GM12864 (cell line): ENCODE results near the gene GJA9.
"Not testable (repeated sequence)": the region's sequence is repeated elsewhere in the genome, so short reads cannot be mapped to it uniquely, and the experiment has no call there.

Source experiments
- DNase-seq: peaks from one replicate; pipeline ENCODE4 v3.0.0-alpha.2; 2011; ENCODE audit warnings: low read depth
- H3K4me3 ChIP-seq: 2 replicates; pipeline ENCODE4 v1.5.1; 2011; ENCODE audit warnings: mild to moderate bottlenecking, low read depth, low read length, control low read depth
- TF ChIP-seq, protein P1 (sequence below): IDR thresholded peaks from 2 replicates; pipeline ENCODE4 v1.5.1; 2011; ENCODE audit warnings: low read depth, mild to moderate bottlenecking, moderate library complexity, low read length, control low read depth, inconsistent platforms; ENCODE audit errors: missing control alignments

Gene GJA9

DNA sequence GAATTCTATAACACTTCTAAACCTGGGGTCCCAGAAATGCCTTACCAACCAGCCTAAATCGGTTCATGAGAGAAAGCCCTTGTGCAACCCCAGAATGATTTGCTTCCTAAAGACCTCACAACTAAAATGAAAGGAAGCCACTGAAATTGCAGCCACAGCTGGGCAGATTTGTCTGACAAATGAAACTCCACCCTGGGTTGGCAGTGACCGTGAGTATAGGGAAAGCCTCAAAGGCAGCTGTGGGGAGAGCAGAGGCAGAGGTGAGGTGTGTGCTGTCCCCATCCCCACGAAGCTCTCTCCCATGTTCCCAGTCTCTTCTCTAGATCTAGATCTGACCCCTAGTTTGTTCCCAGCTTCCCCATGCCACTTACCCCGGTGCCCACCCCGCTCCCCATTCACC lies 37.2 kb upstream of the GJA9 start:
- TF ChIP-seq, protein P1, sequence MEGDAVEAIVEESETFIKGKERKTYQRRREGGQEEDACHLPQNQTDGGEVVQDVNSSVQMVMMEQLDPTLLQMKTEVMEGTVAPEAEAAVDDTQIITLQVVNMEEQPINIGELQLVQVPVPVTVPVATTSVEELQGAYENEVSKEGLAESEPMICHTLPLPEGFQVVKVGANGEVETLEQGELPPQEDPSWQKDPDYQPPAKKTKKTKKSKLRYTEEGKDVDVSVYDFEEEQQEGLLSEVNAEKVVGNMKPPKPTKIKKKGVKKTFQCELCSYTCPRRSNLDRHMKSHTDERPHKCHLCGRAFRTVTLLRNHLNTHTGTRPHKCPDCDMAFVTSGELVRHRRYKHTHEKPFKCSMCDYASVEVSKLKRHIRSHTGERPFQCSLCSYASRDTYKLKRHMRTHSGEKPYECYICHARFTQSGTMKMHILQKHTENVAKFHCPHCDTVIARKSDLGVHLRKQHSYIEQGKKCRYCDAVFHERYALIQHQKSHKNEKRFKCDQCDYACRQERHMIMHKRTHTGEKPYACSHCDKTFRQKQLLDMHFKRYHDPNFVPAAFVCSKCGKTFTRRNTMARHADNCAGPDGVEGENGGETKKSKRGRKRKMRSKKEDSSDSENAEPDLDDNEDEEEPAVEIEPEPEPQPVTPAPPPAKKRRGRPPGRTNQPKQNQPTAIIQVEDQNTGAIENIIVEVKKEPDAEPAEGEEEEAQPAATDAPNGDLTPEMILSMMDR = no peak
- no peak overlapping the region for H3K4me3 ChIP-seq
- no peak for DNase-seq

GRCh38 chr1:38917772-38918171 lies 36.4 kb upstream of the GJA9 start:
- DNase-seq = no peak
- TF ChIP-seq, protein P1 = no peak
- H3K4me3 ChIP-seq = no peak overlapping the region

GRCh38 chr1:38917337-38917736 lies 36.0 kb upstream of the GJA9 start:
- no peak overlapping the region for H3K4me3 ChIP-seq
- no peak for DNase-seq
- TF ChIP-seq, protein P1 = no peak

- H3K4me3 ChIP-seq = no peak overlapping the region
- TF ChIP-seq, protein P1 = no peak
- DNase-seq = no peak
These were observed 34.1 kb upstream of the GJA9 start for GRCh38 chr1:38915352-38915948.

DNA sequence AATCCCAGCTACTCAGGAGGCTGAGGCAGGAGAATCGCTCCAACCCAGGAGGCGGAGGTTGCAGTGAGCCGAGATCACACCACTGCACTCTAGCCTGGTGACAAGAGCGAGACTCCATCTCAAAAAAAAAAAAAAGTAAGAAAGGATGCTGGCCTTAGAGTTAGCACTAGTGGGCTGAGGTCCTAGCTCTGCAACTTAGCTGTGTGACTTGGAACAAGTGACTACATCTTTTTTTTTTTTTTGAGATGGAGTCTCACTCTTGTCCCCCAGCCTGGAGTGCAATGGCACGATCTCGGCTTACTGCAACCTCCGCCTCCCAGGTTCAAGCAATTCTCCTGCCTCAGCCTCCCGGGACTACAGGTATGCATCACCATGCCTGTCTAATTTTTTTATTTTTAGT lies 33.5 kb upstream of the GJA9 start:
- DNase-seq, H3K4me3 ChIP-seq: not testable (repeated sequence)

DNA sequence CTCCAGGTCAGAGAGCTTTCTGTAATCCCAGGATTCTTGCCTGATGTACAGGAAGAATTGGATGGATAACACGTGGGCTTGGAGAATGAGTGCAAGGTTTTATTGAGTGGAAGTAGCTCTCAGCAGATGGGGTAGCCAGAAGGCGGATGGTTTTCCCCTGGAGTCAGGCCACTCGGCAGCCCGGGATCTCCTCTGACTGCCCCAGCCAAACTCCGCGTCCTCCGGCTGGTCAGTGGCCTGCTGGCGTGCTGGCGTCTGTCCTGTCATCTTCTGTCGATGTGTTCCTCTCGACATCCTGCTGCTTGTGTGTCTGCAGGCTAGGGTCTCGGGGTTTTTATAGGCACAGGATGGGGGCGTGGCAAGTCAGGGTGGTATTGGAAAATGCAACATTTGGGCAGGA lies 27.4 kb upstream of the GJA9 start:
- TF ChIP-seq, protein P1 = no peak
- no peak for DNase-seq
- H3K4me3 ChIP-seq = no peak overlapping the region

DNA sequence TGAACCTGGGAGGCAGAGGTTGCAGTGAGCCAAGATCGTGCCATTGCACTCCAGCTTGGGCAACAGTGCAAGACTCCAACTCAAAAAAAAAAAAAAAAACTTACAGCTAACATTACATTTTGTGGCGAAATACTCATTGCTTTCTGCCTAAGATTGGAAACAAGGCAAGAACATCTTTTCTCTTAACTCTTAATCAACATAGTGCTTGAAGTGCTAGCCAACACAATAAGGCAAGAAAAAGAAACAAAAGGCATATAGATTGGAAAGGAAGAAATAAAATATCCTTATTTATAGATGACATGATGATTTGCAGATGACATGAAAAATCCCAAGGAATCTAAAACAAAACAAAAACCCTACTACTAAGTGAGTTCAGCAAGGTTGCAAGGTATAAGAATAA lies 24.6 kb upstream of the GJA9 start:
- TF ChIP-seq, protein P1 = no peak
- DNase-seq = no peak
- no peak overlapping the region for H3K4me3 ChIP-seq
